HUDEP-2 (cell line): ENCODE results near the gene VASH1.

Source experiments
- DNase-seq, 76 experiments: peaks; one replicate each; lab custom pipeline; 2025; ENCODE audit not compliant: unreplicated experiment in 76 of 76; lab: John Stamatoyannopoulos, UW

The VASH1 gene

DNA sequence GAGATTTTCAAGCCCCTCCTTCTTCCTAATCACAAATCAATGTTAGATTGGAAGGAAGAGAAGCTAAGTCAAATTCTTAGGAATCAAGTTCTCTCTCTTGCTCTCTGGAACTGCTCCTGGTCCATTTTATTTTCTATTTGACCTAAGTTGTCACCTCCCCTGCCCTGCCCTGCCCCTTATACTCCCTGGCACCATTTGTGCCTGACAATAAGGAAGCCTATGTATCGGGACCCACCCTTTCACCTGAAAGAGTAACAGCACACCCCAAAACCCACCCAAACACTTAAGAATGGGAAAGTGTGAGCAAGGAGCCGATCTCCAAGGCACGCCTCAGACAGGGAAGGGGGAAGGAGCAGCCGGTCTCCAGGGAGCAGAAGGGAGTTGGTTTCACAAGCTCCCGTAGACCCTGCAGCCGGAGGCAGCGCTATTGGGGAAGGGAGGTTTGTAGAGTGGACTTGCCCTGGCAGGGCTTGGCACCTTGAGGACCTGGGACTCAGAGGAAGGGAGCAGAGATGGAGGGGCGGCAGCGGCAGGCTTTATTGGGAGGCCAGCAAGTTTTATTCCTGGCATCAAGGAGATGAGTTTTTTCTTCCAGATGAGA lies 66.5 kb downstream of the VASH1 start:
- no peak for DNase-seq

- DNase-seq, result no peak
These were observed 67.2 kb downstream of the VASH1 start for GRCh38 chr14:76828339-76829012.

GRCh38 chr14:76829013-76829365 lies 67.7 kb downstream of the VASH1 start:
- no peak for DNase-seq

DNA sequence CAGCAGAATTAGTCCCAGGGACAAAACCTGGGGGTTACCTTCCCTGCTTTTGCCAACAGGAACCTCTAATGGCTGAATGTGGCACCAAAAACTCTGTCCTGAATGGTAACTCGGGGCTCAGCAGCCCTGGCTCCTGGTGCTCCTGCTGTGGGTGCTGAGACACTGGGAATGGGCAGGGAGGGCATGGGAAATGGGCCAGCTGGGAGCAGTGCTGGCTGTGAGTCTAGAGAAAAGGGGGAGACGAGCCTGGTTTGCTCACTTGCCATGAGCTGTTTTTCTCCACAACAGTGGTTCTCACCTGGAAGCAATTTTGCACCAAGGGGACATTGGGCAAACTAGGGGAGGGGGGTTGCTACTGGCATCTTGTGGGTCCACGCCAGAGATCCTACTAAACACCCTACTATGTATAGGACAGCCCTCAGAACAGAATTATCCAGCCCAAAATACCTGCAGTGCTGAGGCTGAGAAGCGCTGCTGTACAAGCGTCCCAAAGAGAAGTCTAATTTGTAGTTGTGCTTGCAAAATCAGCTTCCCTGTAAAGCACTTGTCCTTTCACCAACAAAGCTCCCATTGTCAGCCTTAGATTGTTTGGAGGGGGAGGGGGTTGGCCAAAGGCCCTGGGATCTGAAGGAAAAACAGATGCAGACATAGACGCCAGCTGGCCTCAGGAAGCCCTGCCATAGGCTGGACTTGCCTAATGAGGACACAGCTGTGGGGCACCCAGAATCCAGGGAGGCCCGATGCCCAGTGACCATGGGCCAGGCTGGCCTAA lies 68.6 kb downstream of the VASH1 start:
- DNase-seq, result no peak

DNA sequence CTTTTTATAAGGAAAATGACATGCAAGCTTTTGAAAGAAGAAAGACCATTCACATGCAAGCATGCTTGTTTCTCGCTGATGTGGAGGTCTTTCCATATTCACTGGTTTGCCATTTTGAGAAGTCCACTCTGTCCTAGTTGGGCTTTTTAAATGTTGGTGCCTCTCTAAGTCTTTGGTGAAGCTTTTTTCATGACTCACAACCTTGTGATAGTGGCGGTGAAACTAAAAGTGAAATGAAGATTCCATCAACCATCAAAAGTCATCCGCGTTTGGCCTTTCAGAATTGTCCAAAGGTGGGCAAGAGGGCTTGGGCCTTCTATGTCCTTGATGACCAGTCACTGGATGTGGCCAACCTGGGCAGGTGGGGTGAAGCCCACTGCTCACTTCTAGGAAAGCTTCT lies 69.3 kb downstream of the VASH1 start:
- DNase-seq, result no peak

- no peak for DNase-seq
These were observed 71.3 kb downstream of the VASH1 start for GRCh38 chr14:76832503-76832988.
